Measurements from ENCODE around the gene BPGM.

DNA sequence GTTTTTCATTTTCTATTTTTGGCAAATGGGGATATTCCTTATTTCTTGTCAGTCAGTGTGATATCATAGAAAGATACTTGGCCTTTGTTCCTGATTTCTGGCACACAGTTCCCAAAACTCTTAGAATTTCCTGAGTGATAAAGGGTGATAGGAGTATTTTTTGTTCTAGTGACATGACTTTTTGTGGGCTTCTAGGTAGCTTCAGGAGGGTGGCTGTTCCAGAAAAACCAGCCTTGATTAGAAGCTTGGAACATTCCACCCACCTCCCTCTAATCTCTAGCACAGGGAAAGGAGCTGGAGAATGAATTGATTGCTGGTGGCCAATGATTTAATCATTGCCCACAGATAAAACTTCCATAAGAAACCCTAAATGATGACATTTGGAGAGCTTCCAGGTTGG lies 17.2 kb upstream of the BPGM start:
- no peak for TF ChIP-seq POLR2AphosphoS5 (IDR thresholded peaks at IDR 0.05)
- TF ChIP-seq, protein P1, sequence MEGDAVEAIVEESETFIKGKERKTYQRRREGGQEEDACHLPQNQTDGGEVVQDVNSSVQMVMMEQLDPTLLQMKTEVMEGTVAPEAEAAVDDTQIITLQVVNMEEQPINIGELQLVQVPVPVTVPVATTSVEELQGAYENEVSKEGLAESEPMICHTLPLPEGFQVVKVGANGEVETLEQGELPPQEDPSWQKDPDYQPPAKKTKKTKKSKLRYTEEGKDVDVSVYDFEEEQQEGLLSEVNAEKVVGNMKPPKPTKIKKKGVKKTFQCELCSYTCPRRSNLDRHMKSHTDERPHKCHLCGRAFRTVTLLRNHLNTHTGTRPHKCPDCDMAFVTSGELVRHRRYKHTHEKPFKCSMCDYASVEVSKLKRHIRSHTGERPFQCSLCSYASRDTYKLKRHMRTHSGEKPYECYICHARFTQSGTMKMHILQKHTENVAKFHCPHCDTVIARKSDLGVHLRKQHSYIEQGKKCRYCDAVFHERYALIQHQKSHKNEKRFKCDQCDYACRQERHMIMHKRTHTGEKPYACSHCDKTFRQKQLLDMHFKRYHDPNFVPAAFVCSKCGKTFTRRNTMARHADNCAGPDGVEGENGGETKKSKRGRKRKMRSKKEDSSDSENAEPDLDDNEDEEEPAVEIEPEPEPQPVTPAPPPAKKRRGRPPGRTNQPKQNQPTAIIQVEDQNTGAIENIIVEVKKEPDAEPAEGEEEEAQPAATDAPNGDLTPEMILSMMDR (IDR thresholded peaks at IDR 0.05) = no peak
